ENCODE results near the gene FER.

DNA sequence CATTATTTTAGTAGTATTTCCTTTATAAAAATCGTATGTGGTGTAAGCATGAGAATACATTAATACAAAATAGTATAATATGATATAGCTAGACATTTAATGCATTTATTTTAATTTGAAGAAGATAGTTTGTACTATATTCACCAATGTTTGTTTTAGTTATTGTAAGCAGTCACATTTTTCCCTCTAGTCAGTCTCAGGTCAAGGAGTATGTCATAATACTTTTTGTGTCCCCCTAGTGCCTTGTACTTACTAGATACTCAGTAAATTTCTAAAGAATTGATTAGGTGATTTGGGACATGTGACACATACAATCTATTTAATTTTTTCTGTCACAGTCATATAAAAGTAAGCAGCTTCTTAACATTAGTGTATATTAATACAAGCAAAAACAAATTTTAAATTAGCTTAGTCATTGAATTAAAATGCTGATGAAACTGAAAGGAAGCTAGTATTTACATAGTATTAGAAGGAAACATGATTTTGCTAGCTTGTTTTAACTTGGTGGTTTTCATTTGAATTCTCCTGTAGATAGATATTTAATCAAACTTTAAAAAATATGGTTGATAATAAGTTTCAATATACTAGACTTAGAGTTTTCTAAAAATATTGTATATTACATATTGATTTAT, 242.2 kb downstream of the FER start:
- TF ChIP-seq, protein P1, sequence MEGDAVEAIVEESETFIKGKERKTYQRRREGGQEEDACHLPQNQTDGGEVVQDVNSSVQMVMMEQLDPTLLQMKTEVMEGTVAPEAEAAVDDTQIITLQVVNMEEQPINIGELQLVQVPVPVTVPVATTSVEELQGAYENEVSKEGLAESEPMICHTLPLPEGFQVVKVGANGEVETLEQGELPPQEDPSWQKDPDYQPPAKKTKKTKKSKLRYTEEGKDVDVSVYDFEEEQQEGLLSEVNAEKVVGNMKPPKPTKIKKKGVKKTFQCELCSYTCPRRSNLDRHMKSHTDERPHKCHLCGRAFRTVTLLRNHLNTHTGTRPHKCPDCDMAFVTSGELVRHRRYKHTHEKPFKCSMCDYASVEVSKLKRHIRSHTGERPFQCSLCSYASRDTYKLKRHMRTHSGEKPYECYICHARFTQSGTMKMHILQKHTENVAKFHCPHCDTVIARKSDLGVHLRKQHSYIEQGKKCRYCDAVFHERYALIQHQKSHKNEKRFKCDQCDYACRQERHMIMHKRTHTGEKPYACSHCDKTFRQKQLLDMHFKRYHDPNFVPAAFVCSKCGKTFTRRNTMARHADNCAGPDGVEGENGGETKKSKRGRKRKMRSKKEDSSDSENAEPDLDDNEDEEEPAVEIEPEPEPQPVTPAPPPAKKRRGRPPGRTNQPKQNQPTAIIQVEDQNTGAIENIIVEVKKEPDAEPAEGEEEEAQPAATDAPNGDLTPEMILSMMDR (IDR thresholded peaks at IDR 0.05; ENCODE audit: insufficient read depth, low read length, poor library complexity, severe bottlenecking), result no peak
- no peak for TF ChIP-seq EZH2phosphoT487 (conservative IDR thresholded peaks at IDR 0.05; ENCODE audit: low read length)

All from SU-DHL-6 (cell line).